Panc1 (cell line): ENCODE measurements around the gene LMBRD2. TPM values are rescaled to one million over a fixed set of nuclear protein-coding genes. Genes with fewer than 3 reads are reported as not detected.

Experiments
- ATAC-seq: fragments of 200-7000 bp; cut with Tn5 transposase; 2 replicates; pipeline ENCODE4 v1.9.1; 2020; ENCODE audit warnings: mild to moderate bottlenecking, moderate library complexity
- BruUV-seq: library from RNA; stranded (reverse); fragments of 400-500 nt; replicated peaks from 2 replicates; lab custom pipeline; 2021; lab: Mats Ljungman, UMichigan
- CTCF ChIA-PET: fragments of 300-600 bp; sonication (Branson Sonifier 250); formaldehyde crosslinking; loops from one replicate; lab custom pipeline; 2022; ENCODE audit warnings: antibody characterized with exemption; lab: Charles Lee
- POLR2A ChIA-PET: fragments of 300-600 bp; sonication (Branson Sonifier 250); formaldehyde crosslinking; loops from one replicate; lab custom pipeline; 2022; ENCODE audit warnings: antibody characterized with exemption; lab: Charles Lee
- DNase-seq: peaks from one replicate; pipeline ENCODE4 v3.0.0-alpha.2; 2010; ENCODE audit warnings: low read depth, low spot score
- H3K27ac ChIP-seq: 2 replicates; pipeline ENCODE4 v1.5.1; 2011; ENCODE audit warnings: mild to moderate bottlenecking, low read length, inconsistent platforms
- H3K27me3 ChIP-seq: fragments of 200-500 bp; sonication (Bioruptor generic); 2 replicates; pipeline ENCODE4 v1.6.0; 2014; ENCODE audit warnings: low read length, inconsistent platforms; ENCODE audit not compliant: control insufficient read depth, insufficient read depth
- H3K36me3 ChIP-seq: fragments of 200-500 bp; sonication (Bioruptor generic); 2 replicates; pipeline ENCODE4 v1.5.1; 2014; ENCODE audit warnings: inconsistent platforms, mild to moderate bottlenecking, low read length, moderate library complexity; ENCODE audit not compliant: control insufficient read depth, insufficient read depth
- H3K4me1 ChIP-seq: 2 replicates; pipeline ENCODE4 v1.5.1; 2011; ENCODE audit warnings: inconsistent platforms, mild to moderate bottlenecking, low read length, moderate library complexity; ENCODE audit not compliant: control insufficient read depth, insufficient read depth
- H3K4me3 ChIP-seq, 2 experiments: 2 replicates each; pipeline ENCODE4 v1.5.1; 2011 to 2012; ENCODE audit warnings: low read depth in 2 of 2, low read length in 2 of 2, mild to moderate bottlenecking in 2 of 2, inconsistent platforms in 1 of 2, moderate library complexity in 1 of 2
- H3K9me3 ChIP-seq: fragments of 200-500 bp; sonication (Bioruptor generic); 2 replicates; pipeline ENCODE4 v1.5.1; 2014; ENCODE audit warnings: low read depth, mild to moderate bottlenecking, inconsistent platforms, low read length, moderate library complexity; ENCODE audit not compliant: control insufficient read depth, insufficient read depth
- POLR2AphosphoS5 ChIP-seq: IDR thresholded peaks from 2 replicates; pipeline ENCODE4 v1.6.1; 2012; ENCODE audit warnings: mild to moderate bottlenecking, low read depth, low read length, moderate library complexity
- SIN3A ChIP-seq: IDR thresholded peaks from 2 replicates; pipeline ENCODE4 v1.6.1; 2012; ENCODE audit warnings: low read depth, mild to moderate bottlenecking, low read length, moderate library complexity, borderline replicate concordance; ENCODE audit not compliant: insufficient read depth
- TCF7L2 ChIP-seq: IDR thresholded peaks from 2 replicates; pipeline ENCODE4 v1.6.1; 2011; ENCODE audit warnings: mild to moderate bottlenecking, low read depth, low read length, inconsistent platforms
- in situ Hi-C: cut with HindIII; loops from 2 replicates; pipeline ENCODE4 v1.10.0; 2016; ENCODE audit warnings: low sequenced_read_pairs, low pct_unique_long_range_greater_than_20kb
- intact Hi-C: fragments of 100-400 bp; cut with micrococcal nuclease; formaldehyde crosslinking; loops from one replicate; pipeline ENCODE4 v1.10.0; 2022; ENCODE audit not compliant: unreplicated experiment
- total RNA-seq: library from RNA; stranded (reverse); gene quantifications from one replicate; pipeline ENCODE4 v1.2.1, GENCODE V29; 2021; ENCODE audit not compliant: unreplicated experiment
- TF ChIP-seq, protein P1 (sequence below), 2 experiments: IDR thresholded peaks; 2 replicates each; pipeline ENCODE4 v1.6.1; 2011 to 2012; ENCODE audit warnings: low read depth in 2 of 2, control low read depth in 1 of 2, low read length in 1 of 2, mild to moderate bottlenecking in 1 of 2, moderate library complexity in 1 of 2; ENCODE audit not compliant: insufficient read depth in 1 of 2
- TF ChIP-seq, protein P2 (sequence below): fragments of 450-650 bp; IDR thresholded peaks from 2 replicates; pipeline ENCODE4 v1.5.1; 2017; ENCODE audit warnings: mild to moderate bottlenecking

LMBRD2 gene
- total RNA-seq, 1 experiment from 2014 or later = 7.1 TPM

DNA sequence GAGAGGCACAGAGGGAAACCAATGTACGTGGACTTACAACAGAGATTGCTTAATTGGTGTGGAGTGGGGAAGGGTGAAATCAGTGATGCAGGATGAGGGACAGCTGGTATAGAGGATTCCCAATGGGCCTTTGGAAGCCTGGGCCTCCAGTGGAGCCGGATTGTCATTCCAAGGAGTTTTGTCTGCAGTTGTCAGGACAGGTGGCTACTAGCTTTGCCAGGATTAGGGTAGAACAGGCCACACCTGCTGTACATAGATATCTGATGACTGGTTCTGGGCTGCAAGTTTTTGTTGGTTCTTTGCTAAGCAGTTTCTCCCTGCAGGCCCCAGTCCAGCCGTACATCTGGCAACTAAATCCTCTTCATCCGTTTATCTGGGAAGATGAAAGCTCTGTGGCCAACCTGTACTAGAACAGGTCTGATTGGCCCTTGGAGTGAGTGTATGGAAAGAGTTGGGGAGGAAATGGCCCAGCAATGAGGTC, 4.5 kb upstream of the LMBRD2 start:
- in situ Hi-C loops = no loop called here
- TF ChIP-seq TCF7L2 = no peak
- TF ChIP-seq POLR2AphosphoS5 = no peak
- TF ChIP-seq, protein P1, sequence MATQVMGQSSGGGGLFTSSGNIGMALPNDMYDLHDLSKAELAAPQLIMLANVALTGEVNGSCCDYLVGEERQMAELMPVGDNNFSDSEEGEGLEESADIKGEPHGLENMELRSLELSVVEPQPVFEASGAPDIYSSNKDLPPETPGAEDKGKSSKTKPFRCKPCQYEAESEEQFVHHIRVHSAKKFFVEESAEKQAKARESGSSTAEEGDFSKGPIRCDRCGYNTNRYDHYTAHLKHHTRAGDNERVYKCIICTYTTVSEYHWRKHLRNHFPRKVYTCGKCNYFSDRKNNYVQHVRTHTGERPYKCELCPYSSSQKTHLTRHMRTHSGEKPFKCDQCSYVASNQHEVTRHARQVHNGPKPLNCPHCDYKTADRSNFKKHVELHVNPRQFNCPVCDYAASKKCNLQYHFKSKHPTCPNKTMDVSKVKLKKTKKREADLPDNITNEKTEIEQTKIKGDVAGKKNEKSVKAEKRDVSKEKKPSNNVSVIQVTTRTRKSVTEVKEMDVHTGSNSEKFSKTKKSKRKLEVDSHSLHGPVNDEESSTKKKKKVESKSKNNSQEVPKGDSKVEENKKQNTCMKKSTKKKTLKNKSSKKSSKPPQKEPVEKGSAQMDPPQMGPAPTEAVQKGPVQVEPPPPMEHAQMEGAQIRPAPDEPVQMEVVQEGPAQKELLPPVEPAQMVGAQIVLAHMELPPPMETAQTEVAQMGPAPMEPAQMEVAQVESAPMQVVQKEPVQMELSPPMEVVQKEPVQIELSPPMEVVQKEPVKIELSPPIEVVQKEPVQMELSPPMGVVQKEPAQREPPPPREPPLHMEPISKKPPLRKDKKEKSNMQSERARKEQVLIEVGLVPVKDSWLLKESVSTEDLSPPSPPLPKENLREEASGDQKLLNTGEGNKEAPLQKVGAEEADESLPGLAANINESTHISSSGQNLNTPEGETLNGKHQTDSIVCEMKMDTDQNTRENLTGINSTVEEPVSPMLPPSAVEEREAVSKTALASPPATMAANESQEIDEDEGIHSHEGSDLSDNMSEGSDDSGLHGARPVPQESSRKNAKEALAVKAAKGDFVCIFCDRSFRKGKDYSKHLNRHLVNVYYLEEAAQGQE (IDR thresholded peaks at IDR 0.05; ENCODE audit: insufficient read depth in 1 of 2, low read depth in 2 of 2, low read length in 1 of 2) = no peak
- TF ChIP-seq, protein P2, sequence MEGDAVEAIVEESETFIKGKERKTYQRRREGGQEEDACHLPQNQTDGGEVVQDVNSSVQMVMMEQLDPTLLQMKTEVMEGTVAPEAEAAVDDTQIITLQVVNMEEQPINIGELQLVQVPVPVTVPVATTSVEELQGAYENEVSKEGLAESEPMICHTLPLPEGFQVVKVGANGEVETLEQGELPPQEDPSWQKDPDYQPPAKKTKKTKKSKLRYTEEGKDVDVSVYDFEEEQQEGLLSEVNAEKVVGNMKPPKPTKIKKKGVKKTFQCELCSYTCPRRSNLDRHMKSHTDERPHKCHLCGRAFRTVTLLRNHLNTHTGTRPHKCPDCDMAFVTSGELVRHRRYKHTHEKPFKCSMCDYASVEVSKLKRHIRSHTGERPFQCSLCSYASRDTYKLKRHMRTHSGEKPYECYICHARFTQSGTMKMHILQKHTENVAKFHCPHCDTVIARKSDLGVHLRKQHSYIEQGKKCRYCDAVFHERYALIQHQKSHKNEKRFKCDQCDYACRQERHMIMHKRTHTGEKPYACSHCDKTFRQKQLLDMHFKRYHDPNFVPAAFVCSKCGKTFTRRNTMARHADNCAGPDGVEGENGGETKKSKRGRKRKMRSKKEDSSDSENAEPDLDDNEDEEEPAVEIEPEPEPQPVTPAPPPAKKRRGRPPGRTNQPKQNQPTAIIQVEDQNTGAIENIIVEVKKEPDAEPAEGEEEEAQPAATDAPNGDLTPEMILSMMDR = no peak
- TF ChIP-seq SIN3A = no peak
- DNase-seq = no peak
- no TSS peak for BruUV-seq
- CTCF ChIA-PET = no interaction called here
- H3K36me3 ChIP-seq = peaks cover 11% of the 10 kb centered on the region
- H3K27me3 ChIP-seq = no peaks in the 10 kb centered on the region
- ATAC-seq = no peak
- H3K4me3 ChIP-seq = no peak overlapping the region
- POLR2A ChIA-PET = no interaction called here
- no peak overlapping the region for H3K27ac ChIP-seq
- peaks cover 10% of the 10 kb centered on the region; the same call in 1 of the 2 replicates for H3K4me1 ChIP-seq
- intact Hi-C loops = no loop called here
- no peaks in the 10 kb centered on the region for H3K9me3 ChIP-seq

DNA sequence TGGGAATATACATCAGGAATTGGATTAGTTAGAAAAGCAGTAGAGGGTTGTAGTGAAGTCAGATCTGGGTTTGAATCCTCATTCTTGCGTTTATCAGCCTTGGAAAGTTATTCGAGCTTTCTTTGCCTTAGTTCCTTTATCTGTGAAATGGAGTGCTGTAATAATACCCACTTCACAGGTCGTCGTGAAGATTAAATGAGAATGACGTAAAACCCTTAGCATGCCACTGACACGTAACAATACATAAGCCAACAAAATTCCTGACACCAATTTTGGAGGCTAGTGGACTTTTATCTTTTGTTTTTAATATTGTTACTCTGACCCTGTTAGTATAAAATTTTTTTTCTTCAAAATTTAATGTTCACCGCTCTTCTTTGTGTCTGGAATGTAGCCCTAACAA, 3.6 kb upstream of the LMBRD2 start:
- intact Hi-C loops = no loop called here

More for the DNA sequence above, 3.6 kb upstream of the LMBRD2 start:
- no peak overlapping the region for H3K4me3 ChIP-seq
- no peaks in the 10 kb centered on the region for H3K27me3 ChIP-seq
- H3K9me3 ChIP-seq = no peaks in the 10 kb centered on the region
- H3K36me3 ChIP-seq = peaks cover 11% of the 10 kb centered on the region
- ChIA-PET CTCF (no interaction called here), POLR2A (no interaction called here)
- TF ChIP-seq, protein P2 = no peak
- no peak for TF ChIP-seq POLR2AphosphoS5
- TF ChIP-seq SIN3A = no peak
- TF ChIP-seq, protein P1 (IDR thresholded peaks at IDR 0.05; ENCODE audit: insufficient read depth in 1 of 2, low read depth in 2 of 2, low read length in 1 of 2) = no peak
- no peak for TF ChIP-seq TCF7L2
- in situ Hi-C loops = no loop called here
- no TSS peak for BruUV-seq
- H3K4me1 ChIP-seq = peaks cover 10% of the 10 kb centered on the region; the same call in 1 of the 2 replicates
- H3K27ac ChIP-seq = no peak overlapping the region
- ATAC-seq = no peak
- no peak for DNase-seq
